GM19372 (cell line): Measurements from ENCODE around the gene FAF1.
"Not testable (repeated sequence)": the region's sequence is repeated elsewhere in the genome, so short reads cannot be mapped to it uniquely, and the experiment has no call there.

Experiments
- ATAC-seq: cut with Tn5 transposase; IDR thresholded peaks from one replicate; pipeline ENCODE4 v1.9.1; 2021; ENCODE audit warnings: mild to moderate bottlenecking, low read depth, moderate library complexity; ENCODE audit not compliant: unreplicated experiment

FAF1 gene

GRCh38 chr1:50858761-50859160 is 101.3 kb downstream of the FAF1 start:
- ATAC-seq, result no peak

- ATAC-seq, result no peak
Measured at GRCh38 chr1:50857702-50858101, 102.4 kb downstream of the FAF1 start.

GRCh38 chr1:50853325-50853724 is 106.7 kb downstream of the FAF1 start:
- ATAC-seq, result no peak

- ATAC-seq, result no peak
Measured at GRCh38 chr1:50852889-50853288, 107.2 kb downstream of the FAF1 start.

- no peak for ATAC-seq
Measured at GRCh38 chr1:50851466-50851865, 108.6 kb downstream of the FAF1 start.

- ATAC-seq, result no peak
Measured at GRCh38 chr1:50851034-50851433, 109.0 kb downstream of the FAF1 start.

- ATAC-seq, result no peak
Measured at GRCh38 chr1:50847303-50847702, 112.8 kb downstream of the FAF1 start.

GRCh38 chr1:50846224-50846839 is 113.7 kb downstream of the FAF1 start:
- no peak for ATAC-seq

GRCh38 chr1:50841791-50842387 is 118.2 kb downstream of the FAF1 start:
- ATAC-seq, result no peak

GRCh38 chr1:50836117-50836516 is 124.0 kb downstream of the FAF1 start:
- ATAC-seq, result no peak

- ATAC-seq, result no peak
Measured at GRCh38 chr1:50833216-50833615, 126.9 kb downstream of the FAF1 start.

GRCh38 chr1:50832167-50832566 is 127.9 kb downstream of the FAF1 start:
- no peak for ATAC-seq

GRCh38 chr1:50831300-50832061 is 128.6 kb downstream of the FAF1 start:
- ATAC-seq, result no peak

GRCh38 chr1:50830621-50831020 is 129.4 kb downstream of the FAF1 start:
- no peak for ATAC-seq

GRCh38 chr1:50829014-50829958 is 130.8 kb downstream of the FAF1 start:
- no peak for ATAC-seq

- ATAC-seq, result no peak
Measured at GRCh38 chr1:50827546-50827945, 132.5 kb downstream of the FAF1 start.

- not testable (repeated sequence) for ATAC-seq
Measured at GRCh38 chr1:50826792-50827191, 133.3 kb downstream of the FAF1 start.

- ATAC-seq, result no peak
Measured at GRCh38 chr1:50822035-50822776, 137.9 kb downstream of the FAF1 start.

- no peak for ATAC-seq
Measured at GRCh38 chr1:50820545-50820944, 139.5 kb downstream of the FAF1 start.

GRCh38 chr1:50812346-50812745 is 147.7 kb downstream of the FAF1 start:
- ATAC-seq, result no peak
